Gastroesophageal sphincter (tissue), 4 donors: ENCODE results near the gene ARGLU1. TPM values are rescaled to one million over a fixed set of nuclear protein-coding genes. Genes with fewer than 3 reads are reported as not detected.
A peak's percentile ranks its signal among the peaks of the same experiment; 100 is the strongest.

Experiments
- ATAC-seq: fragments of 150-250 bp; one replicate; pipeline ENCODE4 v1.9.1; 2016; ENCODE audit warnings: mild to moderate bottlenecking, moderate library complexity
- H3K27ac ChIP-seq, 4 donors: fragments of 200-600 bp; sonication (generic) in 3 of 4; 1 replicate in 3 of 4; 2 replicates in 1 of 4; pipeline ENCODE4 v1.5.1; 2016 to 2019
- H3K27me3 ChIP-seq: fragments of 200-600 bp; sonication (generic); one replicate; pipeline ENCODE4 v1.5.1; 2019
- H3K36me3 ChIP-seq, 2 donors: fragments of 200-600 bp; sonication (generic); one replicate each; pipeline ENCODE4 v1.5.1; 2019; ENCODE audit warnings: control low read depth in 1 of 2
- H3K4me1 ChIP-seq, 3 donors: fragments of 200-600 bp; sonication (generic); 1 replicate in 2 of 3; 2 replicates in 1 of 3; pipeline ENCODE4 v1.5.1; 2016 to 2019; ENCODE audit warnings: control low read depth in 2 of 3
- H3K4me3 ChIP-seq, 2 donors: fragments of 200-600 bp; sonication (generic); one replicate each; pipeline ENCODE4 v1.5.1; 2019; ENCODE audit warnings: mild to moderate bottlenecking in 1 of 2, moderate library complexity in 1 of 2
- H3K9me3 ChIP-seq, 3 donors: fragments of 200-600 bp; sonication (generic); one replicate each; pipeline ENCODE4 v1.5.1; 2017 to 2019; ENCODE audit warnings: control low read depth in 2 of 3
- CTCF ChIP-seq, 4 experiments: fragments of 200-600 bp in 2 of 4; fragments of 450-650 bp in 2 of 4; sonication (generic) in 1 of 4; IDR thresholded peaks; one replicate each; pipeline ENCODE4 v1.5.1; 2017 to 2019; ENCODE audit warnings: antibody characterized with exemption in 4 of 4, mild to moderate bottlenecking in 2 of 4, moderate library complexity in 2 of 4
- EP300 ChIP-seq: sonication (generic); formaldehyde crosslinking; IDR thresholded peaks from one replicate; pipeline ENCODE4 v1.6.1; 2017; ENCODE audit warnings: antibody characterized with exemption, mild to moderate bottlenecking
- POLR2A ChIP-seq, 2 donors: fragments of 450-650 bp; IDR thresholded peaks; one replicate each; pipeline ENCODE4 v1.6.1; 2017; ENCODE audit warnings: antibody characterized with exemption in 2 of 2, mild to moderate bottlenecking in 2 of 2, moderate library complexity in 1 of 2
- POLR2AphosphoS5 ChIP-seq: sonication (generic); formaldehyde crosslinking; IDR thresholded peaks from one replicate; pipeline ENCODE4 v1.6.1; 2017; ENCODE audit warnings: antibody characterized with exemption
- WGBS, 2 donors: methylation state at CpG; one replicate each; pipeline ENCODE4 v1.1.5; 2018; ENCODE audit warnings: low coverage in 1 of 2; 5-methylcytosine and 5-hydroxymethylcytosine counted together
- total RNA-seq, 4 donors: library from RNA; depleted of rRNA; stranded (reverse); fragments of >200 nt; gene quantifications; one replicate each; pipeline ENCODE4 v1.1.0, GENCODE V29; 2016

ARGLU1 gene
- total RNA-seq, 4 donors from 2014 or later = 25.5 to 140 (median 73.5) TPM

GRCh38 chr13:106595625-106596024 lies 27.7 kb upstream of the ARGLU1 start:
- H3K4me3 ChIP-seq = no peak overlapping the region
- no peaks in the 10 kb centered on the region for H3K36me3 ChIP-seq
- H3K27ac ChIP-seq = no peak overlapping the region
- TF ChIP-seq EP300 = no peak
- TF ChIP-seq CTCF (IDR thresholded peaks at IDR 0.05) = no peak
- no peak for TF ChIP-seq POLR2A (IDR thresholded peaks at IDR 0.05)
- TF ChIP-seq POLR2AphosphoS5 = no peak
- no peaks in the 10 kb centered on the region for H3K27me3 ChIP-seq
- ATAC-seq = peak; percentile 38
- H3K4me1 ChIP-seq = peaks cover 0 to 21% (median 0%) of the 10 kb centered on the region in 3 donors
- H3K9me3 ChIP-seq = no peaks in the 10 kb centered on the region
- 56 to 71% methylated on average over 4 to 6 of the region's 6 CpGs for WGBS, 2 donors

- ATAC-seq = no peak
- Histone ChIP-seq H3K27me3 (no peaks in the 10 kb centered on the region), H3K27ac (no peak overlapping the region), H3K4me3 (no peak overlapping the region), H3K4me1 (peaks cover 0 to 17% (median 0%) of the 10 kb centered on the region in 3 donors), H3K9me3 (no peaks in the 10 kb centered on the region), H3K36me3 (no peaks in the 10 kb centered on the region)
- 82 to 95% methylated on average over 2 to 4 of the region's 4 CpGs for WGBS, 2 donors
- TF ChIP-seq POLR2A (IDR thresholded peaks at IDR 0.05) = no peak
- TF ChIP-seq CTCF (IDR thresholded peaks at IDR 0.05) = no peak
- no peak for TF ChIP-seq EP300
- no peak for TF ChIP-seq POLR2AphosphoS5
These were observed 27.0 kb upstream of the ARGLU1 start for GRCh38 chr13:106594980-106595379.

GRCh38 chr13:106593132-106593531 lies 25.2 kb upstream of the ARGLU1 start:
- H3K4me1 ChIP-seq = peaks cover 0 to 17% (median 0%) of the 10 kb centered on the region in 3 donors
- H3K27ac ChIP-seq = no peak overlapping the region
- no peaks in the 10 kb centered on the region for H3K9me3 ChIP-seq
- H3K27me3 ChIP-seq = no peaks in the 10 kb centered on the region
- no peak for ATAC-seq
- 62 to 79% methylated on average over 3 to 5 of the region's 5 CpGs for WGBS, 2 donors
- no peak overlapping the region for H3K4me3 ChIP-seq
- no peaks in the 10 kb centered on the region for H3K36me3 ChIP-seq
- TF ChIP-seq EP300 = no peak
- no peak for TF ChIP-seq CTCF (IDR thresholded peaks at IDR 0.05)

- Histone ChIP-seq H3K27ac (no peak overlapping the region), H3K27me3 (no peaks in the 10 kb centered on the region), H3K9me3 (no peaks in the 10 kb centered on the region), H3K4me3 (no peak overlapping the region), H3K4me1 (peaks cover 0 to 5% (median 0%) of the 10 kb centered on the region in 3 donors), H3K36me3 (no peaks in the 10 kb centered on the region)
- no peak for ATAC-seq
- no peak for TF ChIP-seq EP300
- no peak for TF ChIP-seq CTCF (IDR thresholded peaks at IDR 0.05)
- no peak for TF ChIP-seq POLR2AphosphoS5
- TF ChIP-seq POLR2A (IDR thresholded peaks at IDR 0.05) = no peak
- WGBS, 2 donors = 70 to 73% methylated on average over 2 of the region's 2 CpGs
These were observed 23.4 kb upstream of the ARGLU1 start for GRCh38 chr13:106591299-106591698.

- no peak overlapping the region for H3K27ac ChIP-seq
- WGBS, 2 donors = 80 to 82% methylated on average over 5 of the region's 5 CpGs
- TF ChIP-seq CTCF (IDR thresholded peaks at IDR 0.05) (no peak), POLR2AphosphoS5 (no peak), POLR2A (IDR thresholded peaks at IDR 0.05) (no peak), EP300 (no peak)
- H3K4me3 ChIP-seq = no peak overlapping the region
- ATAC-seq = no peak
- H3K27me3 ChIP-seq = no peaks in the 10 kb centered on the region
- no peaks in the 10 kb centered on the region for H3K36me3 ChIP-seq
- peaks cover 0 to 6% (median 0%) of the 10 kb centered on the region in 3 donors for H3K9me3 ChIP-seq
- H3K4me1 ChIP-seq = no peaks in the 10 kb centered on the region
These were observed 21.8 kb upstream of the ARGLU1 start for GRCh38 chr13:106589716-106590115.
